ENCODE data around the gene METTL2B.
"Not testable (repeated sequence)": the region's sequence is repeated elsewhere in the genome, so short reads cannot be mapped to it uniquely, and the experiment has no call there.

DNA sequence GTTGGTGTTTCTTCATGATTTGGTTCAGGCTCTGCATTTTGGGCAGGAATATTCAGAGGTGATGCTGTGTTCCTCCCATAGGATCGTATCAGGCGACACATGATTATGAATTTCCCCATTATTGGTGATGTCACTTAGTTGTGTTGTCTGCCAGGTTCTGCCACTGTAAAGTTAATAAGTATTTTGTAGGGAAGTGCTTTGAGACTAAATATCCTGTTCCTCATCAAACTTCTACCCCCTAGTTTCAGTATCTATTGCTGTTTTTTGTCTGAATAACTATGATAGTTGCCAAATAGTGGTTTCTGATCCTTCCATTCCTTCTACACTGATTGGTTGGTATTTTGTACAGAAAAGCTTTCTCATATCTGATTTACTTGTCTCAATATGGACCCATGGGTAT, 28.9 kb downstream of the METTL2B start:
- not testable (repeated sequence) for TF ChIP-seq GABPA (IDR thresholded peaks at IDR 0.05; ENCODE audit: borderline replicate concordance, insufficient read depth, low read length); POLR2A (IDR thresholded peaks at IDR 0.05; ENCODE audit: control extremely low read depth in 1 of 2, low read depth in 2 of 2, low read length in 2 of 2); POLR2AphosphoS5 (IDR thresholded peaks at IDR 0.05; ENCODE audit: low read depth, low read length); EP300 (IDR thresholded peaks at IDR 0.05; ENCODE audit: borderline replicate concordance in 1 of 2, low read depth in 2 of 2, low read length in 2 of 2); RNF2 (IDR thresholded peaks at IDR 0.05; ENCODE audit: borderline replicate concordance, low read depth, low read length, missing control alignments, poor library complexity, severe bottlenecking)
- TF ChIP-seq, protein P1, sequence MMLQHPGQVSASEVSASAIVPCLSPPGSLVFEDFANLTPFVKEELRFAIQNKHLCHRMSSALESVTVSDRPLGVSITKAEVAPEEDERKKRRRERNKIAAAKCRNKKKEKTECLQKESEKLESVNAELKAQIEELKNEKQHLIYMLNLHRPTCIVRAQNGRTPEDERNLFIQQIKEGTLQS (IDR thresholded peaks at IDR 0.05; ENCODE audit: insufficient read depth, low read depth, low read length), result not testable (repeated sequence)
